Measurements from ENCODE around the gene ALKBH1. TPM values are rescaled to one million over a fixed set of nuclear protein-coding genes. Genes with fewer than 3 reads are reported as not detected.

ALKBH1 gene
- total and polyA plus RNA-seq, 2 of the 13 experiments (the other 11 are each of a cell fraction or from before 2014, with no cell fraction given): 12.5 to 14.3 TPM

- TF ChIP-seq SAFB2 (CRISPR knock-in tag; IDR thresholded peaks at IDR 0.05; ENCODE audit: borderline replicate concordance, low read depth): no peak
- peak; percentile 78 for TF ChIP-seq TBX2 (CRISPR knock-in tag; IDR thresholded peaks at IDR 0.05; ENCODE audit: borderline replicate concordance)
- 0 out of 2 replicates have a peak, but pooled peaks have one; percentile 61 for TF ChIP-seq CSRNP1 (CRISPR knock-in tag; IDR thresholded peaks at IDR 0.05)
- TF ChIP-seq EHMT2 (IDR thresholded peaks at IDR 0.05; ENCODE audit: borderline replicate concordance, low read depth, low read length): no peak
- TF ChIP-seq ZNF7 (CRISPR knock-in tag; IDR thresholded peaks at IDR 0.05): no peak
- peak; percentile 69 for TF ChIP-seq U2AF1 (optimal IDR thresholded peaks at IDR 0.05; ENCODE audit: low read depth, low read length)
- TF ChIP-seq ZFP1 (CRISPR knock-in tag; IDR thresholded peaks at IDR 0.05): no peak
- peak; percentile 96 for TF ChIP-seq ASH2L (IDR thresholded peaks at IDR 0.05; ENCODE audit: insufficient read length, low read depth, low read length)
- no peak for TF ChIP-seq CSRNP2 (CRISPR knock-in tag; conservative IDR thresholded peaks at IDR 0.05; ENCODE audit: low read depth)
- no peak for TF ChIP-seq CBX5 (CRISPR knock-in tag; IDR thresholded peaks at IDR 0.05; ENCODE audit: borderline replicate concordance)
- no peak for TF ChIP-seq ZNF282 (IDR thresholded peaks at IDR 0.05; ENCODE audit: partially characterized antibody)
- TF ChIP-seq ZSCAN21 (CRISPR knock-in tag; IDR thresholded peaks at IDR 0.05; ENCODE audit: borderline replicate concordance): no peak
- peak; percentile 68; the same call in 1 of the 2 replicates for TF ChIP-seq NR2F2 (IDR thresholded peaks at IDR 0.05; ENCODE audit: borderline replicate concordance, low read depth)
- TF ChIP-seq ZNF672 (CRISPR knock-in tag; IDR thresholded peaks at IDR 0.05): no peak
- TF ChIP-seq ZNF281 (CRISPR knock-in tag; IDR thresholded peaks at IDR 0.05; ENCODE audit: borderline replicate concordance): no peak
- no peak for TF ChIP-seq PHF5A (CRISPR knock-in tag; IDR thresholded peaks at IDR 0.05; ENCODE audit: low read depth, unreplicated experiment)
- no peak for TF ChIP-seq ZNF552 (CRISPR knock-in tag; IDR thresholded peaks at IDR 0.05; ENCODE audit: borderline replicate concordance)
- no peak for TF ChIP-seq ZMYM3 (CRISPR knock-in tag; IDR thresholded peaks at IDR 0.05)
- TF ChIP-seq ZNF3 (CRISPR knock-in tag; IDR thresholded peaks at IDR 0.05): no peak
- TF ChIP-seq TFAP4 (IDR thresholded peaks at IDR 0.05; ENCODE audit: borderline replicate concordance, low read depth): peak; percentile 53; the same call in 1 of the 2 replicates
- peak; percentile 83 for TF ChIP-seq ZNF891 (CRISPR knock-in tag; IDR thresholded peaks at IDR 0.05)
- TF ChIP-seq ZNF775 (CRISPR knock-in tag; IDR thresholded peaks at IDR 0.05; ENCODE audit: borderline replicate concordance): no peak
- no peak; the same call in 1 of the 2 replicates for TF ChIP-seq ZNF12 (CRISPR knock-in tag; IDR thresholded peaks at IDR 0.05)
- TF ChIP-seq HNRNPLL (IDR thresholded peaks at IDR 0.05; ENCODE audit: low read depth, low read length, poor library complexity, severe bottlenecking): no peak
Observed at GRCh38 chr14:77707724-77708408, at the start of gene ALKBH1, which contains the start of gene SLIRP (continued).
